MCF 10A (cell line): ENCODE data around the gene FAT2. TPM values are rescaled to one million over a fixed set of nuclear protein-coding genes. Genes with fewer than 3 reads are reported as not detected.

Source experiments
- Bru-seq: library from RNA; stranded (reverse); fragments of 400-500 nt; gene quantifications from one replicate; lab custom pipeline; 2021; lab: Mats Ljungman, UMichigan
- BruChase-seq, 2 experiments: library from RNA; stranded (reverse); fragments of 400-500 nt; gene quantifications; one replicate each; lab custom pipeline; 2021; lab: Mats Ljungman, UMichigan
- BruUV-seq: library from RNA; stranded (reverse); fragments of 400-500 nt; replicated peaks from 2 replicates; lab custom pipeline; 2021; lab: Mats Ljungman, UMichigan
- CTCF ChIA-PET: fragments of 300-600 bp; sonication (Branson Sonifier 250); formaldehyde crosslinking; extraction: SDS; loops from one replicate; lab custom pipeline; 2021; ENCODE audit warnings: antibody characterized with exemption, inconsistent platforms; lab: Yijun Ruan, JAX
- POLR2A ChIA-PET: fragments of 300-600, 350-650 bp; sonication (Branson Sonifier 250); formaldehyde crosslinking; extraction: SDS; loops from one replicate; lab custom pipeline; 2020; ENCODE audit warnings: antibody characterized with exemption, inconsistent platforms; lab: Yijun Ruan, JAX
- DNase-seq: peaks from one replicate; pipeline ENCODE4 v3.0.0-alpha.2; 2018; ENCODE audit not compliant: unreplicated experiment
- H3K27ac Mint-ChIP-seq: one replicate; pipeline ENCODE4 v1.8.0; 2022; ENCODE audit warnings: mild to moderate bottlenecking, low read depth, mixed read lengths; ENCODE audit not compliant: unreplicated experiment
- H3K27me3 Mint-ChIP-seq: one replicate; pipeline ENCODE4 v1.8.0; 2022; ENCODE audit warnings: mixed read lengths; ENCODE audit not compliant: insufficient read depth, unreplicated experiment
- H3K36me3 Mint-ChIP-seq: one replicate; pipeline ENCODE4 v1.8.0; 2022; ENCODE audit warnings: mild to moderate bottlenecking, moderate library complexity, mixed read lengths; ENCODE audit not compliant: insufficient read depth, unreplicated experiment
- H3K4me1 Mint-ChIP-seq: one replicate; pipeline ENCODE4 v1.8.0; 2022; ENCODE audit warnings: mixed read lengths; ENCODE audit not compliant: insufficient read depth, unreplicated experiment
- H3K4me3 Mint-ChIP-seq: one replicate; pipeline ENCODE4 v1.8.0; 2022; ENCODE audit warnings: mild to moderate bottlenecking, moderate library complexity, mixed read lengths; ENCODE audit not compliant: unreplicated experiment
- H3K9me3 Mint-ChIP-seq: one replicate; pipeline ENCODE4 v1.8.0; 2022; ENCODE audit warnings: mixed read lengths; ENCODE audit not compliant: unreplicated experiment
- intact Hi-C: fragments of 100-400 bp; cut with micrococcal nuclease; formaldehyde crosslinking; loops from 2 replicates; pipeline ENCODE4 v1.14.1; 2022
- long read RNA-seq: library from polyadenylated mRNA; stranded (forward); transcript quantifications from one replicate; pipeline ENCODE4 v2.0.0, GENCODE V29; 2022
- total RNA-seq: library from RNA; stranded (reverse); gene quantifications from 2 replicates; pipeline ENCODE4 v1.2.3, GENCODE V29; 2022
- TF ChIP-seq, protein P1 (sequence below): fragments of 200-600 bp; IDR thresholded peaks from one replicate; pipeline ENCODE4 v1.8.0; 2022; ENCODE audit warnings: antibody characterized with exemption, mild to moderate bottlenecking; ENCODE audit not compliant: unreplicated experiment

FAT2 gene, protein sequence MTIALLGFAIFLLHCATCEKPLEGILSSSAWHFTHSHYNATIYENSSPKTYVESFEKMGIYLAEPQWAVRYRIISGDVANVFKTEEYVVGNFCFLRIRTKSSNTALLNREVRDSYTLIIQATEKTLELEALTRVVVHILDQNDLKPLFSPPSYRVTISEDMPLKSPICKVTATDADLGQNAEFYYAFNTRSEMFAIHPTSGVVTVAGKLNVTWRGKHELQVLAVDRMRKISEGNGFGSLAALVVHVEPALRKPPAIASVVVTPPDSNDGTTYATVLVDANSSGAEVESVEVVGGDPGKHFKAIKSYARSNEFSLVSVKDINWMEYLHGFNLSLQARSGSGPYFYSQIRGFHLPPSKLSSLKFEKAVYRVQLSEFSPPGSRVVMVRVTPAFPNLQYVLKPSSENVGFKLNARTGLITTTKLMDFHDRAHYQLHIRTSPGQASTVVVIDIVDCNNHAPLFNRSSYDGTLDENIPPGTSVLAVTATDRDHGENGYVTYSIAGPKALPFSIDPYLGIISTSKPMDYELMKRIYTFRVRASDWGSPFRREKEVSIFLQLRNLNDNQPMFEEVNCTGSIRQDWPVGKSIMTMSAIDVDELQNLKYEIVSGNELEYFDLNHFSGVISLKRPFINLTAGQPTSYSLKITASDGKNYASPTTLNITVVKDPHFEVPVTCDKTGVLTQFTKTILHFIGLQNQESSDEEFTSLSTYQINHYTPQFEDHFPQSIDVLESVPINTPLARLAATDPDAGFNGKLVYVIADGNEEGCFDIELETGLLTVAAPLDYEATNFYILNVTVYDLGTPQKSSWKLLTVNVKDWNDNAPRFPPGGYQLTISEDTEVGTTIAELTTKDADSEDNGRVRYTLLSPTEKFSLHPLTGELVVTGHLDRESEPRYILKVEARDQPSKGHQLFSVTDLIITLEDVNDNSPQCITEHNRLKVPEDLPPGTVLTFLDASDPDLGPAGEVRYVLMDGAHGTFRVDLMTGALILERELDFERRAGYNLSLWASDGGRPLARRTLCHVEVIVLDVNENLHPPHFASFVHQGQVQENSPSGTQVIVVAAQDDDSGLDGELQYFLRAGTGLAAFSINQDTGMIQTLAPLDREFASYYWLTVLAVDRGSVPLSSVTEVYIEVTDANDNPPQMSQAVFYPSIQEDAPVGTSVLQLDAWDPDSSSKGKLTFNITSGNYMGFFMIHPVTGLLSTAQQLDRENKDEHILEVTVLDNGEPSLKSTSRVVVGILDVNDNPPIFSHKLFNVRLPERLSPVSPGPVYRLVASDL (N-terminal part only)
- 5.9 and 9.9 TPM in 2 replicates for total RNA-seq
- Bru-seq, nascent RNA = percentile 46 among the genes with signal in this experiment
- BruChase-seq, experiment 1, labeled RNA remaining after a 6-hour chase = percentile 63 among the genes with signal in this experiment
- BruChase-seq, experiment 2, labeled RNA remaining after a 2-hour chase = percentile 56 among the genes with signal in this experiment
- long read RNA-seq, full-length matches to known transcripts = 1 of 4 reads
- long read RNA-seq, partial matches to known transcripts = 2 of 4 reads
- long read RNA-seq, other reads (novel, unspliced or antisense) = 1 of 4 reads

DNA sequence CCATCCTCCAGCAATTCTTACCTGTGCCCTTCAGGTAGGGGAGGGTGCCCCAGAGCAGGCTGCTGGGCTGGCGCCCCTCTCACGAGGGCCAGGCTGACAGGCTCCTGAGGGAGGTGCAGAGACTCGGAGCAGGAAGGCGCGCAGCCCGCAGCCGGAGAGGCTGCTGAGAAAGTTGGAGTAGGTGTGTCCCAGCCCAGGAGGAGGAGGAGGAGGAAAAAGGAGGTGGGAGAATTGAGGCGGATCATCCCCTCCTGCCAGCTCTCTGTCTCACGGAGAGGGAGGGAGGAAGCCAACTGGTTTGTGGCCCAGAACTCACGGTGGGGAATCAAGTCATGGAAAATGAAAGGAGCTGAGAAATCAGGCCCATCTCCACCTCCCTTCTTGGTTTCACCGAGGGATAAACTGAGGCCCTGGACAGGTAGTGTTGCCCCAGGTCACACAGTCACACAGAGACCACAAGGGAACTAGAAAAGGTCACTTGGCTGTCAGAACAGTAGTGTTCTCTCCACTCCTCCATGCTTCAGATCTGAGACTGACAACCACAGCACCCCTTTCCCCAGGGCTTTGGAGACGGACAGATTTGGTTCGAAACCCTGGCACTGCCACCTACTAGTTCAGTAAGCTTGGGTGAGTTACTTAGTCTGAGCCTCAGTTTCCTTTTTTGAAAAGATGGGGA is at the start of gene FAT2:
FAT2 (minus strand) TSS at position 188 of the 676 bp plus-strand sequence. CDS start 22,400 bp downstream, outside the sequence.
- peaks cover 5% of the 10 kb centered on the region for H3K36me3 Mint-ChIP-seq
- no peaks in the 10 kb centered on the region for H3K27me3 Mint-ChIP-seq
- TF ChIP-seq, protein P1, sequence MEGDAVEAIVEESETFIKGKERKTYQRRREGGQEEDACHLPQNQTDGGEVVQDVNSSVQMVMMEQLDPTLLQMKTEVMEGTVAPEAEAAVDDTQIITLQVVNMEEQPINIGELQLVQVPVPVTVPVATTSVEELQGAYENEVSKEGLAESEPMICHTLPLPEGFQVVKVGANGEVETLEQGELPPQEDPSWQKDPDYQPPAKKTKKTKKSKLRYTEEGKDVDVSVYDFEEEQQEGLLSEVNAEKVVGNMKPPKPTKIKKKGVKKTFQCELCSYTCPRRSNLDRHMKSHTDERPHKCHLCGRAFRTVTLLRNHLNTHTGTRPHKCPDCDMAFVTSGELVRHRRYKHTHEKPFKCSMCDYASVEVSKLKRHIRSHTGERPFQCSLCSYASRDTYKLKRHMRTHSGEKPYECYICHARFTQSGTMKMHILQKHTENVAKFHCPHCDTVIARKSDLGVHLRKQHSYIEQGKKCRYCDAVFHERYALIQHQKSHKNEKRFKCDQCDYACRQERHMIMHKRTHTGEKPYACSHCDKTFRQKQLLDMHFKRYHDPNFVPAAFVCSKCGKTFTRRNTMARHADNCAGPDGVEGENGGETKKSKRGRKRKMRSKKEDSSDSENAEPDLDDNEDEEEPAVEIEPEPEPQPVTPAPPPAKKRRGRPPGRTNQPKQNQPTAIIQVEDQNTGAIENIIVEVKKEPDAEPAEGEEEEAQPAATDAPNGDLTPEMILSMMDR = no peak
- peak; percentile 79 for DNase-seq
- POLR2A ChIA-PET = interaction anchor here (0.6 to 16.2 kb wide), 13 partner anchors 11 to 61 kb away, joined by 3 to 402 read pairs (median 4); no protein-coding TSS in a partner anchor
- CTCF ChIA-PET = interaction anchor here (0.6 to 6.1 kb wide), 13 partner anchors 10 to 1975 kb away, joined by 3 to 45 read pairs (median 4); no protein-coding TSS in a partner anchor
- intact Hi-C loops = no loop called here
- H3K4me1 Mint-ChIP-seq = peaks cover 55% of the 10 kb centered on the region
- no TSS peak for BruUV-seq
- peak within 1 kb of the TSS; percentile 72 for H3K4me3 Mint-ChIP-seq
- peak within 1 kb of the TSS; percentile 33 for H3K27ac Mint-ChIP-seq
- no peaks in the 10 kb centered on the region for H3K9me3 Mint-ChIP-seq

DNA sequence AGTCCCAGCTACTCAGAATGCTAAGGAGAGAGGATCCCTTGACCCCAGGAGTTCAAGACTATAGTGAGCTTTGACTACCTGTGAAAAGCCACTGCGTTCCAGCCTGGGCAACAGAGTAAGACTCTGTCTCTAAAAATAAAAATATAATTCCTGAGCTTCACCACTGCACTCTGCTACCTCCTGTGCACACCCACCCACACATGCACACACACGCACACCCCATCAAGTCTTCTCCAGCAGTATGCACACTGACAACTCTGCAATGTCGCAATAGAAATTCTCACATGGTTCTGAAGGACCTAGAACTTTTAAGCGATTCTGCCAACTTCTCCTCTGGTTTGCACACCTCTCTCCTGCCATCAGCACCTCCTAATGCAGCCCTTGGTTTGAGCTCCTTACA is 47.5 kb upstream of the FAT2 start:
- TF ChIP-seq, protein P1 = no peak
- Mint-ChIP-seq H3K27me3 (no peaks in the 10 kb centered on the region), H3K4me1 (peaks cover 29% of the 10 kb centered on the region), H3K9me3 (no peaks in the 10 kb centered on the region), H3K4me3 (no peak overlapping the region), H3K27ac (no peak overlapping the region), H3K36me3 (no peaks in the 10 kb centered on the region)
- no TSS peak for BruUV-seq
- intact Hi-C loops = no loop called here
- POLR2A ChIA-PET = interaction anchor here (0.6 to 25.1 kb wide), 11 partner anchors 8 to 1095 kb away, joined by 3 to 535 read pairs (median 6); partner anchors contain the start of genes FAT2 and G3BP1
- DNase-seq = no peak
- CTCF ChIA-PET = interaction anchor here (0.7 to 18.8 kb wide), 15 partner anchors 9 to 711 kb away, joined by 3 to 467 read pairs (median 5); partner anchors contain the start of gene SLC36A1

DNA sequence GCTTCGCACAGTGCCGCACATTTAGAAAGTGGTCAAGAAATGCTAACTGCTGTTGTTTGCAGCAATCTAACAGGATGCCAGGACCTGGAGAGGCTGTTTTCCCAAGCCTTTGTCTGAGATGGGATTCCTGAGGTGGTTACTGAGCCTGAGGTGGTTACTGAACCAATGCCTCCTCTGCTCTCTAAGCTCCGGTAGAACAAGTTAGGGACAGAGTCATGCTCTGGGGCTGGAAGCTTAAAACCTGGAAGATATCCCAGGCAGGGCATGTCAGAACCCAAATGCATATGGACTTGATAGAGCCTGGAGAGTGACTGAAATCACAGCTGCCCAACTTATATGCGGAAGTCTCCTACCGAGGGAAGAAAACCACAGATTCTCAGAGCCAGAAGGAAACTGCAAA is 46.5 kb upstream of the FAT2 start:
- BruUV-seq = no TSS peak
- H3K27me3 Mint-ChIP-seq = no peaks in the 10 kb centered on the region
- peak; percentile 66 for DNase-seq
- peak overlapping the region; percentile 14 for H3K27ac Mint-ChIP-seq
- H3K9me3 Mint-ChIP-seq = no peaks in the 10 kb centered on the region
- peaks cover 34% of the 10 kb centered on the region for H3K4me1 Mint-ChIP-seq
- ChIA-PET POLR2A (interaction anchor here (0.7 to 25.1 kb wide), 18 partner anchors 9 to 134 kb away, joined by 3 to 535 read pairs (median 6); partner anchors contain the start of genes FAT2 and G3BP1), CTCF (interaction anchor here (0.8 to 18.8 kb wide), 18 partner anchors 9 to 712 kb away, joined by 3 to 467 read pairs (median 4); partner anchors contain the start of gene SLC36A1)
- intact Hi-C loops = no loop called here
- H3K36me3 Mint-ChIP-seq = no peaks in the 10 kb centered on the region
- TF ChIP-seq, protein P1 = no peak
- no peak overlapping the region for H3K4me3 Mint-ChIP-seq
